CD4-positive, alpha-beta T cell (primary cell): ENCODE results near the gene NAB2. TPM values are rescaled to one million over a fixed set of nuclear protein-coding genes. Genes with fewer than 3 reads are reported as not detected.
A peak's percentile ranks its signal among the peaks of the same experiment; 100 is the strongest.

ENCODE experiments used
- ATAC-seq: fragments of 200-7000 bp; cut with Tn5 transposase; one replicate; pipeline ENCODE4 v1.10.0; 2022; ENCODE audit warnings: mild to moderate bottlenecking; ENCODE audit not compliant: poor library complexity
- CTCF ChIA-PET: fragments of 350-600 bp; sonication (Branson Sonifier 250); formaldehyde crosslinking; loops from one replicate; lab custom pipeline; 2021; ENCODE audit warnings: antibody characterized with exemption, inconsistent platforms; lab: Charles Lee
- POLR2A ChIA-PET: fragments of 350-600 bp; sonication (Branson Sonifier 250); formaldehyde crosslinking; loops from one replicate; lab custom pipeline; 2021; ENCODE audit warnings: antibody characterized with exemption, inconsistent platforms; lab: Charles Lee
- DNase-seq, 14 experiments: peaks; one replicate each; pipeline ENCODE4 v3.0.0-alpha.2; 2013 to 2020; ENCODE audit warnings: mixed read lengths in 2 of 14
- H3K27ac ChIP-seq, 2 donors: one replicate each; pipeline versions ENCODE4 v1.5.1 to v1.7.0; 2013; ENCODE audit warnings: low read length in 2 of 2, low read depth in 1 of 2, mild to moderate bottlenecking in 1 of 2
- H3K27me3 ChIP-seq, 2 experiments: 1 replicate in 1 of 2; 2 replicates in 1 of 2; pipeline versions ENCODE4 v1.6.1 to v1.7.0; 2013; ENCODE audit warnings: low read length in 2 of 2, control low read depth in 1 of 2, mild to moderate bottlenecking in 1 of 2, moderate library complexity in 1 of 2; ENCODE audit not compliant: insufficient read depth in 2 of 2, control insufficient read depth in 1 of 2
- H3K36me3 ChIP-seq: one replicate; pipeline ENCODE4 v1.6.1; 2013; ENCODE audit warnings: low read length, control low read depth; ENCODE audit not compliant: insufficient read depth
- H3K4me1 ChIP-seq: one replicate; pipeline ENCODE4 v1.6.1; 2013; ENCODE audit warnings: low read length, control low read depth; ENCODE audit not compliant: insufficient read depth
- H3K4me3 ChIP-seq: one replicate; pipeline ENCODE4 v1.5.1; 2013; ENCODE audit warnings: mild to moderate bottlenecking, low read length, moderate library complexity
- H3K9me3 ChIP-seq, 2 experiments: 1 replicate in 1 of 2; 2 replicates in 1 of 2; pipeline versions ENCODE4 v1.6.1 to v1.7.0; 2013; ENCODE audit warnings: low read length in 2 of 2, mild to moderate bottlenecking in 2 of 2, control low read depth in 1 of 2, moderate library complexity in 1 of 2; ENCODE audit not compliant: control insufficient read depth in 1 of 2, insufficient read depth in 1 of 2
- H3K27ac Mint-ChIP-seq: one replicate; pipeline ENCODE4 v1.8.0; 2020; ENCODE audit warnings: mixed read lengths
- H3K27me3 Mint-ChIP-seq: one replicate; pipeline ENCODE4 v1.8.0; 2021; ENCODE audit warnings: mixed read lengths
- H3K36me3 Mint-ChIP-seq: one replicate; pipeline ENCODE4 v1.8.0; 2021; ENCODE audit warnings: low read depth, mixed read lengths
- H3K4me1 Mint-ChIP-seq: one replicate; pipeline ENCODE4 v1.8.0; 2021; ENCODE audit warnings: low read depth, mixed read lengths
- H3K4me3 Mint-ChIP-seq: one replicate; pipeline ENCODE4 v1.8.0; 2020; ENCODE audit warnings: mild to moderate bottlenecking, mixed read lengths
- H3K9me3 Mint-ChIP-seq: one replicate; pipeline ENCODE4 v1.8.0; 2020; ENCODE audit warnings: mixed read lengths
- intact Hi-C, 2 experiments: fragments of 100-400 bp; cut with DNase I in 1 of 2; cut with micrococcal nuclease in 1 of 2; formaldehyde crosslinking; loops; one replicate each; pipeline versions ENCODE4 v1.15.1 to v1.9.0; 2023 to 2025; cut with DNase I, micrococcal nuclease
- total RNA-seq, 174 experiments: library from RNA in 2 of 174; stranded (reverse) in 2 of 174; gene quantifications; one replicate each; pipeline ENCODE4 v1.2.3 and lab custom pipeline; 2021 to 2026
- TF ChIP-seq, protein P1 (sequence below): fragments of 200-600 bp; IDR thresholded peaks from one replicate; pipeline ENCODE4 v1.8.0; 2022; ENCODE audit warnings: antibody characterized with exemption, mild to moderate bottlenecking

The NAB2 gene
- total RNA-seq, 2 experiments from 2014 or later: 4.8 to 6.1 TPM

DNA sequence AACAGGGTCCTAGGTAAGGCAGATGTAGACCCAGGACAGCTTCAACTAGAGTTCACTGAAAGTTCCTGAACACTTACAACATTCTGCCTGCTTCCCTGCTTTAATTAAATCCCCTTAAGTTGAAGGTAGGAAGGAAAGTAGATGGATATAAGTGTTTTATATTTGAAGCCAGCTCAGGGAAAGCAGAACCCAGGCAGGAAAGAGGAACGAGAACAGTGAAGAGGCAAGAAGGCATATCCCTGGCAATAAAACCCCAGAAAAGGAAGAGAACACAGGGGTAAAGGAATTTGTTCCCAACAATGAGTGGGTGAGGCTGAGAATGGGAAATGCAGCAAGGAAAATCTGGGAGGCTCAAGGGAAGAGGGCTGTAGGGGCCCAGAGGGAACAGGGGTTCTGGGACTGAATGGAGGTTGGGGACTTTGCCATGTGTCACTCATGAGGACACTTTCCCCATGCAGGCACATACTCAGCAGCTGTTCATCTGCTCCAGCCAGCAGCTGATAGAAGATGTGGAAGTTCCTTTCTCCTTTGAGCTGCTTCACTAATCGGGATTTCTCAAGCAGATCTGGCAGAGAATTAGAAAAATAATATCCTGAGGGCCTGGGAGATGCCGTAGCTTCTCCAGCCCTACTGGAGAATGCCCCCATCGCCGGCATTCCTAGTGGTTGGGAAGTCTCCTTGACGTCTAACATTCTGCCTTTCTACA lies 42.7 kb upstream of the NAB2 start:
- no peaks in the 10 kb centered on the region for H3K36me3 Mint-ChIP-seq
- TF ChIP-seq, protein P1, sequence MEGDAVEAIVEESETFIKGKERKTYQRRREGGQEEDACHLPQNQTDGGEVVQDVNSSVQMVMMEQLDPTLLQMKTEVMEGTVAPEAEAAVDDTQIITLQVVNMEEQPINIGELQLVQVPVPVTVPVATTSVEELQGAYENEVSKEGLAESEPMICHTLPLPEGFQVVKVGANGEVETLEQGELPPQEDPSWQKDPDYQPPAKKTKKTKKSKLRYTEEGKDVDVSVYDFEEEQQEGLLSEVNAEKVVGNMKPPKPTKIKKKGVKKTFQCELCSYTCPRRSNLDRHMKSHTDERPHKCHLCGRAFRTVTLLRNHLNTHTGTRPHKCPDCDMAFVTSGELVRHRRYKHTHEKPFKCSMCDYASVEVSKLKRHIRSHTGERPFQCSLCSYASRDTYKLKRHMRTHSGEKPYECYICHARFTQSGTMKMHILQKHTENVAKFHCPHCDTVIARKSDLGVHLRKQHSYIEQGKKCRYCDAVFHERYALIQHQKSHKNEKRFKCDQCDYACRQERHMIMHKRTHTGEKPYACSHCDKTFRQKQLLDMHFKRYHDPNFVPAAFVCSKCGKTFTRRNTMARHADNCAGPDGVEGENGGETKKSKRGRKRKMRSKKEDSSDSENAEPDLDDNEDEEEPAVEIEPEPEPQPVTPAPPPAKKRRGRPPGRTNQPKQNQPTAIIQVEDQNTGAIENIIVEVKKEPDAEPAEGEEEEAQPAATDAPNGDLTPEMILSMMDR: no peak
- H3K4me1 ChIP-seq: peaks cover 20% of the 10 kb centered on the region
- ChIA-PET CTCF (interaction anchor here (1.7 to 2.0 kb wide), 2 partner anchors 9 to 13 kb away, joined by 4 to 5 read pairs; no protein-coding TSS in a partner anchor), POLR2A (interaction anchor here (0.5 kb wide), 1 partner anchor 196 kb away, joined by 3 read pairs; no protein-coding TSS in a partner anchor)
- no peak overlapping the region for H3K4me3 Mint-ChIP-seq
- H3K4me3 ChIP-seq: no peak overlapping the region
- no peaks in the 10 kb centered on the region for H3K27me3 Mint-ChIP-seq
- intact Hi-C loops: no loop called here
- no peaks in the 10 kb centered on the region for H3K27me3 ChIP-seq
- H3K36me3 ChIP-seq: no peaks in the 10 kb centered on the region
- peaks cover 33% of the 10 kb centered on the region for H3K4me1 Mint-ChIP-seq
- DNase-seq: no peak
- H3K27ac Mint-ChIP-seq: no peak overlapping the region
- ATAC-seq: no peak
- H3K9me3 ChIP-seq: no peaks in the 10 kb centered on the region
- H3K9me3 Mint-ChIP-seq: no peaks in the 10 kb centered on the region
- H3K27ac ChIP-seq: no peak overlapping the region

DNA sequence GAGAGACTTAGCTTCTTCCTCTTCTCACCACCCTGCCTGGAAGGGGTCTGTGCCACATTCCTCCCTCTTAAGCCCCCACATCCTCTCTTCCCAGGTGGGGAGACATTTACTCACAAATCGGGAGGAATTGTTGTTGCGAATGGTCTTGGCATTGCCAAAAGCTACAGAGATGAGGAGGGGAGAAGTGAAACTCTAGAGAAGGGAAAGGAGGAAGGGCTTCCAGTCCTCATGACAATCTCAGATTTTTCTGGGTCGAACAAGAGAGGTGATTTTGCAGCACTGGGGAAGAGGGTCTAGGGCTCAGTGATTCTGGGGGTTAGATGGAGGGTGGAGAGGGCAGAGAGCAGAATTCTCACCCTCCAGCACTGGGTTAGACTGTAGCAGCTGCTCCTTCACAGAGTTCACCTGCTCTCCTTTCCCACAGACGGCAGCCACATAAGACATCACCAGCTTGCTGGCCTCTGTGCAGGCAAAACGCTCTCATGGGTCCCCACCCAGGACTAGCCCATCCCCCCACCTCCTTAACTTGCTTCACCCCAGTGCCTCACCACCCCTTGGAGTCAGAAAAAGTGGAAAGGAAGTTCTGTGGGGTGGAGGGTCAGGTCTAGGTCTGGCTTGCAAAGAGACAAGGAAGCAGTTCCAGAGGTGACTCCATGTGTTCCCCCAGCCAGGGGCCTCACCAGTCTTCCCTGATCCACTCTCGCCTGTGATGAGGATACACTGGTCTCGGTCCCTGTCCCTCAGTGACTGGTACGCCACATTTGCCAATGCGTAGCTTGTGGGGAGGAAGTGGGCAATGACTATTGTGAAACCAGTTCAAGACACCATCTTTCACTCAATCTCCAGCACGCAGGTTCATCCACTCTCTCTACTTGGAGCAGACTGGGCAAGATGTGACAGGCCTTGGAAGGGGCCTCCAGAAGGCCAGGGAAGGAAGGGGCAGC lies 41.7 kb upstream of the NAB2 start:
- H3K4me1 ChIP-seq: peaks cover 20% of the 10 kb centered on the region
- no peaks in the 10 kb centered on the region for H3K36me3 Mint-ChIP-seq
- no peaks in the 10 kb centered on the region for H3K36me3 ChIP-seq
- DNase-seq (peak in 6 of 14 experiments; percentile 13 to 69 (median 44)), ATAC-seq (peak; percentile 54)
- ChIA-PET POLR2A (interaction anchor here (0.8 to 1.8 kb wide), 5 partner anchors 16 to 65 kb away, joined by 3 to 10 read pairs (median 5); partner anchors contain the start of gene STAT6), CTCF (interaction anchor here (0.6 to 2.0 kb wide), 6 partner anchors 10 to 77 kb away, joined by 3 to 5 read pairs (median 4); no protein-coding TSS in a partner anchor)
- no peaks in the 10 kb centered on the region for H3K9me3 Mint-ChIP-seq
- no peak overlapping the region for H3K4me3 ChIP-seq
- intact Hi-C loops: no loop called here
- H3K4me3 Mint-ChIP-seq: peak overlapping the region; percentile 14
- H3K9me3 ChIP-seq: no peaks in the 10 kb centered on the region
- H3K27ac Mint-ChIP-seq: peak overlapping the region; percentile 47
- no peak overlapping the region for H3K27ac ChIP-seq
- TF ChIP-seq, protein P1: no peak
- no peaks in the 10 kb centered on the region for H3K27me3 Mint-ChIP-seq
- peaks cover 33% of the 10 kb centered on the region for H3K4me1 Mint-ChIP-seq
- no peaks in the 10 kb centered on the region for H3K27me3 ChIP-seq

DNA sequence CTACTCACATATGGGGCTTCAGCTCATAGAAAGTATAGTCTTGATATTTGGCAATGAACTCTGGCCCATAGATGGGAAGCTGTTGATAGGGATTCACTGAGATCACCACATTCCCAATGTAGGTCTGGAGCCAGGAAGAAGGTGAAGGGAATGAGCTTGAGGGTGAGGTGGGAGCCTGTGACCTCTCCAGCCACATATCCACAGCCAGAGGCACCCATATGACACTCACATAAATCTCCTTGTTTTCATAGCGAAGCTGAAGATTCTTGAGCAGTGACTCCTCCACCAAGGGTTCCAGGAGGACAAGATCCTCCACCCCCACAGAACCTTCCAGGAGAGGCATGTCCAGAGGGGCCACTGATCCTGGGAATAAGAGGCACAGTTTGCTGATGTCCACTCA lies 40.9 kb upstream of the NAB2 start:
- intact Hi-C loops: no loop called here
- Mint-ChIP-seq H3K36me3 (no peaks in the 10 kb centered on the region), H3K9me3 (no peaks in the 10 kb centered on the region), H3K27ac (peak overlapping the region; percentile 47), H3K4me3 (no peak overlapping the region), H3K27me3 (no peaks in the 10 kb centered on the region), H3K4me1 (peaks cover 33% of the 10 kb centered on the region)
- Histone ChIP-seq H3K4me3 (no peak overlapping the region), H3K36me3 (no peaks in the 10 kb centered on the region), H3K27ac (no peak overlapping the region), H3K27me3 (no peaks in the 10 kb centered on the region), H3K9me3 (no peaks in the 10 kb centered on the region), H3K4me1 (peaks cover 20% of the 10 kb centered on the region)
- POLR2A ChIA-PET: interaction anchor here (0.8 to 1.8 kb wide), 5 partner anchors 17 to 64 kb away, joined by 3 to 10 read pairs (median 5); partner anchors contain the start of gene STAT6
- TF ChIP-seq, protein P1: no peak
- DNase-seq (no peak), ATAC-seq (no peak)
- CTCF ChIA-PET: interaction anchor here (0.7 to 2.0 kb wide), 5 partner anchors 11 to 76 kb away, joined by 3 to 5 read pairs (median 4); no protein-coding TSS in a partner anchor
